T-helper 2 cell treated with Interferon-gamma antibody and Interleukin-4, amounts not matched to agents 100 ng/mL and 5 ng/mL, for 36 hours (primary cell): ENCODE results near the gene NPDC1. TPM values are rescaled to one million over a fixed set of nuclear protein-coding genes. Genes with fewer than 3 reads are reported as not detected.

Source experiments
- intact Hi-C: fragments of 100-400 bp; cut with micrococcal nuclease; formaldehyde crosslinking; loops from one replicate; pipeline ENCODE4 v1.15.1; 2023
- total RNA-seq: library from RNA; stranded (reverse); gene quantifications from 2 replicates; pipeline ENCODE4 v1.2.3, GENCODE V29; 2022

The NPDC1 gene
- total RNA-seq, 1 donor from 2014 or later, result 17.0 TPM

DNA sequence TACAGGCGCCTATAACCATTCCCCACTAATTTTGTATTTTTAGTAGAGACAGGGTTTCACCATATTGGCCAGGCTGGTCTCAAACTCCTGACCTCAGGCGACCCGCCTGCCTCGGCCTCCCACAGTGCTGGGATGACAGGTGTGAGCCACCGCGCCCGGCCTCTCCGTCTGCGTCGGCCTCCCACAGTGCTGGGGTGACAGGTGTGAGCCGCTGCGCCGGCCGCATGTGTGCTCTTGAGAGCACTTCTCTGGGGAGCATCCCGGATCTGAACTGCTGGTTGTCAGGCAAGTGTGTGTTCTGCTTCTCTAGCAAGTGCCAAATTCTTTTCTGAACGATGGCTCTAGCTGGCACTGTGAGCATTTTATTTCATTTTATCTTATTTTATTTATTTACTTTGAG is 11.6 kb upstream of the NPDC1 start:
- intact Hi-C loops, result no loop called here

DNA sequence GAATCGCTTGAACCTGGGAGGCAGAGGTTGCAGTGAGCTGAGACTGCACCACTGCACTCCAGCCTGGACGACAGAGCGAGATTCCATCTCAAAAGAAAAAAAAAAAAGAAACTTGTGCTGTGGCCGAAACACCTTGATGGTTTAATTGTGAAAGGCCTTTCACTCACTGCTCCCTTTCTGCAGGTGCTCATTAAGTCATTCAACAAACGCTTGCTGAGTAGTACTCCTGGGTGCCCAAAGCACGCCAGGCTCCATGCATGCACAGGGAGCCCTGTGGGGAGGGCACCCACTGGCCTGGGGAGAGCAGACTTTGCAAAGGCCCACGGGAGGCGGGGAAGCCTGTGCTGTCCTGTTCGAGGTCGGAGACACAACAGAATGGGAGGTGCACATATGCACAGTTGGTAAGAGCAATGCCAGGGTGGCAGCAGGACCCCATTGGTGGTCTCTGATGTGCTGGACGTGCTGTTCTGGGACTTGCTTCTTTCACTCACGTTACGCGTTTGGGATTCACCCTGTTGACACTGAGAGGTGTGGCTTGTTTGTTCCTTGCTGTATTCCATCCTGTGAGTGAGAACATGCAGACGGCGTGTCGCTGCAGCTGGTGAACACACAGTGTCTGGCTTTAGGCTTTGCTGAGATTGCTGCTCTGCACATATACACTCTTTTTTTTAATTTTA is 10.9 kb upstream of the NPDC1 start:
- intact Hi-C loops, result no loop called here

DNA sequence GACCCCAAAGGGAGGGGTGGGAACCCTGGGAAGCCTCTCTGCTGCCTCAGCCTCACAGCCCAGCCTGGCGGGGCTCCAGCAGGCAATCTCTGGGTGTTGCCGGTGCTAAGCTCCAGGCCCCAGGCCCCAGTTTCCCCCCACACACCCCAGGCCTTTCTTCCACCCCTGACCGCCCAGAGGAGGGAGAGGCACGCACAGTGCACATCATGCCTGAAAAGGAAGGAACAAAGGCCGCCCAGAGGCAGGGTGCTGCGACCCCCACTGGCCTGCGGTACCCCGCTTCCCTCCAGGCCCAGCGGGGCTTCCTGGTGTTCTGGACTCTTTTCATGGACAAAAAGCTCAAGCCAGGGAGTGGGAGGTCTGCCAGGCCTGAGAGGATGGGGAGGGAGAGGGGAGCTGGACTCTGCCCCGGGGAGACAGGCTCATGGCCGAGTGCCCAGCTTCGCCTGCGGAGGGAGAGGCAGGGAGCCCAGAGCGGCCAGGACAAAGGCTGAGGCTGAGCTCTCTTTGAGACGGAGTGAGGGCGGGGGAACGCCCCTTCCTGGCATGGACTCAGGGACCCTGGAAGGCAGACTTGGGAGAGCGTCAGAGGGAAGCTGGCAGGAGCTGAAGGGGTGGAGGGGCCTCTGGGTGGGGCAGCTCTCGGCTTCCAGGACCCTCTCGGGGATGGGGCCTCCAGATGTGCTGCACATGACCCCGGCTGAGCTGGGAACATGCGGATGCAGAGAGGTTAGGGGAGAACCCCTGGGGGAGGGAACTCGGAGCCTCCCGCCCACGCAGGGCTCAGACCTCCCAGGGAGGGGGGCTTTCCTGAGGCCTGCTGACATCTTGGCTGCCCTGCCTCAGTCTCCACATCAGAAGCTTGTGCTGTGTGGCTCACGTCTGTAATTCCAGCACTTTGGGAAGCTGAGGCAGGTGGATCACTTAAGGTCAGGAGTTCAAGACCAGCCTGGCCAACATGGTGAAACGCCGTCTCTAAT is 9.7 kb upstream of the NPDC1 start:
- intact Hi-C loops, result no loop called here

DNA sequence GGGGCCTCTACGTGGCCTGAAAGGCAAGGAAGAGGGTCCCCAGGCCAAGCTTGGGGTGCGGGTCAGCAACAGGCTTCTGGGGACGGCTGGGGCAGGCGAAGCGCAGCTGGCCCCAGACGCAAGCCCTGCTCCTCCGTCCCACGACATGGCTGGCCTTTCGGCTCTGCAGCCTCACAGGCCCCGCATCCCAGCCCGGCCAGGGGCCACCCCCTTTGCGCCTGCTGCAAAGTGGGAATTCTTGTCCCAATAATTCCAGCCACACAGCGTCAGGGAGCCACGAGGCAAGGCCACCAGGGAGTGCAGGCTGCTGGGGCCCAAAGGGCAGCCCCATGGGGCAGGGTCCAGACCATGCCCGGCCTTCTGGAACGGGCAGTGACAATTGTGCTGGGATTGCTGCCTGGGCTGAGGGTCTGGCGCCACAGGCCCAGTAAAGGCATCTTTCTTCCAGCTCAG is 9.0 kb upstream of the NPDC1 start:
- intact Hi-C loops, result no loop called here

DNA sequence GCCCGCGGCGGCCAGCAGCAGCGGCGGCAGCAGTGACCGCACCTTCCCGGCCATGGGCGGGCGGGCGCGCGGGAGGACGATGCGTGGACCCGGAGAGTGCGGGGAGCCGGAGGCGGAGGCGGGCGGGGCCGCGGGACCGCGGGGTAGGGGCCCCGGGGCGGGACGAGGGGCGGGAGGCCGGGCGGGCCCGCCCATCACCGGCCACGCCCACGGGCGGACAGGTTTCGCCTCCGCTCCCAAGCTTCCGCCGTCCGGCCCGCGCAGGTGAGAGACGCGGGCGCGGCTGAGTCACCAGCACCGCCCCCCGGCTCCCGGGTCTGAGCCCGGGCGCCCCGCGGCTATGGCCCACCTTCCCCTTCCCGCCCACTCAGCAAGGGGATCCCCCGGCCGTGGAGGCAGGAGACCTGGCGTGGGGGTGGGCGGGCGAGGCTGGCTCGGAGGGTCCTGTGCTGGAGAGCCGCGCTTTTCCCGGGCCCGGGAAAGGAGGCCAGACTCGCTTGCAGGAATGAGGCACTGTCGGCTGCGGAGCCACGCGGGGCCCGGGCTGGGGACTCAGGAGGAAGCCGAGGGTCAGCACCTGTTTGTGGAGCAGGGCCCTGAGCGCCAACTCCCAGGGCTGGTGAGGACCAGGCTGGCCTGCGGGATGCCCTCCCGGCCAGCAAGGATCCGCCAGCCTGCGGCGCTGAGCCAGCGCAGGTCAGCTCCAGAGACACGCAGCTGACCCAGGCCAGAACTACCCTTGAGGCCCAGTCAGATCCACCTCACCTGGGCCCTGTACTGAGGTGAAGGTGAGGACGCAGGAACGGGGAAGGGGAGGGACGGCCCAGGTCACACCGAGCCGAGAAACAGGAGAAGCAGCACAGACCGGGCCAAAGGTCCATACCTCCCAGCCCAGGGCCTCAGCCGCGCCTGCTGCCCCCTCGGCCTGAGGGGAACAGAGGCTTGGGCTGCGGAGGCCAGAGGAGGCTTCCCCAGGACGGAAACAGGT is 8.3 kb upstream of the NPDC1 start, which contains the start of gene ENTPD2:
ENTPD2 (minus strand) TSS at position 118 of the 988 bp plus-strand sequence; CDS start at position 54, 64 bp downstream.
- intact Hi-C loops, result no loop called here

DNA sequence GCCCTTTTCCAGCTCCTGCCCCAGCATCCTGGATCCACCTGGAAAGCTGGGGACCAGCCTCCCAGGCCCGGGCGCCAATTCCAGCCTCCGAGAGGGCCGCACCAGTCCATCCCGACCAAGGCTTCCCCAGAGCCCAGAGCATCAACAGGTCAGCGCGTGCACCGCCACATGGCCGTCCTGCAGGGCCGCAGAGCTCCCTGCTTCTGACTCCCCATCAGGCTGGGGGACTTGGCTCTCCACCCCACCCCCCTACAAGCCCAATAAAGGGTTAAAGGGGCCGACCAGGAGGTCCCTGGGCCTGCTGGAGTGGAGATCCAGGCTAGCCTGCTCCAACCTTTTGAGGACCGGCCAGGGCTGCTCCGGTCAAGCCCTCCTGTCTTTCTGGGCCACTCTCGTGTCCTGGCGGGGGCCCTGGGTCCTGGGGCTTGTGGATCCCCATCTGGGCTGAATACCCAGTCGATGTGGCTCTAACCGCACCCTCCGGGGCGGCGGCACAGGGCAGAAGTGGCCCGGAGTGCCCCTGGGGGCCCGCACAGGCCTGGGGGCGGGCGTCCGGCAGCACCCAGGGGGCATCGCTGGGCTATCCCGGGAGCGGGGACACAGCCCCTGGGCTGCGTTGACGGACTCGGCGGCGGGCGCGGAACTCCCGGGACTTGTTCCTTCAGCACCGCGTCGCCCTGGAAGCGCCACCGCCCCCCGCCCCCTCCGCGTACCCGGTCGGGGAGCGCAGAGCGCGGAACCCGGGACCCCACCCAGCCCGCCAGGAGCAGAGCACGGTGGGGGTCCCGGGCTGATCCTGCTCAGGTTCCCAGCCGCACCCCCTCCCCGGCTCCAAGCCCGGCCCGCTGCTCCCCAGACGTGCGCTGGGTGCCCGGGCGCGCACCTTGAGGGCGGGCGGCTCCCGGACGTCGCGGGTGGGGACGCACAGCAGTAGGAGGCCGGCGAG is 7.3 kb upstream of the NPDC1 start:
- intact Hi-C loops, result no loop called here

DNA sequence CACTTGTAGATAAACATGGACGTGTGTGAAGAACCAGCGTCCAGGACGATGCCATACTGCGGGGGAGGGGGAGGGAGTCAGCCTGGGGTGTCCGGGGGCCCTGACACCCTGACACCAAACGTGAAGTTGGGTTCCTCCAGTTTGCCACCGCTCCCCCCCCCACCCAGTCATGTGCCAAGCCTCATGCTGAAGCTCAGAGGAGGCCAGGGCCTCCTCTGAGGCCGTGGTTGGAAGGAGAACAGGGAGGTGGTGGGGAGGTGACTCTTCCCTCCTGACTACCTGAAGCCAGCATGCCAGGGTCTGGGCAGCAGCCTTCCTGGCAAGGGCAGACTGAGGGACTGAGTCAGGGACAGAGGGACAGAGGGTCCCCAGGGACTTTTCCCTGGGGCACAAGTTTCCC is 6.3 kb upstream of the NPDC1 start:
- intact Hi-C loops, result no loop called here

DNA sequence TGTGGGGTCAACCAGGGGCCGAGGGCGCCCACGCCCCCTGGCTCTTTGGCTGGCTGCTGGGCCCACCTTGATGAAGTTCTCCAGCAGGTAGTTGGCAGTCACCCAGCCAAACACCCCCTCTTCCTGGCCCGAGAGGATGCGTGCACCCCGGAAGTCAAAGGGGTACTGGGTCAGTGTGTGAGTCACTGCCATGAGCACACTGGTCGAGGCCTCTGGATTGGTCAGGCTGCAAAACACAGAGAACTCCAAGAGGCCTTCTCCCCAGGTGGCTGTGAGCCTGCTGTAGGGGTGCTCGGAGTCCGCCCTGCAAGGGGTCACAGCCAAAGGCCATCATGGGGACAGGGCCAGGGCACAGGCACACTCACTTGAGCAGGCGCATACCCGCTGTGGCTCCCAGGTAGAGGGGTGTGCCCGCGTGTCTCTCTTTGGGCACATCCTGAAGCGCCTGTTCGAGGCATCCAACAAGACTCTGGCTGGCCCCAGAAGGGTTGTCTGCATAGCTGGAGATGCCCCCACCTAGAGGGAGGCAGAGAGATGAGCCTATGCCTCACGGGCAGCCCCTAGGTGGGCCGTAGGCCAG is 5.3 kb upstream of the NPDC1 start:
- intact Hi-C loops, result no loop called here

DNA sequence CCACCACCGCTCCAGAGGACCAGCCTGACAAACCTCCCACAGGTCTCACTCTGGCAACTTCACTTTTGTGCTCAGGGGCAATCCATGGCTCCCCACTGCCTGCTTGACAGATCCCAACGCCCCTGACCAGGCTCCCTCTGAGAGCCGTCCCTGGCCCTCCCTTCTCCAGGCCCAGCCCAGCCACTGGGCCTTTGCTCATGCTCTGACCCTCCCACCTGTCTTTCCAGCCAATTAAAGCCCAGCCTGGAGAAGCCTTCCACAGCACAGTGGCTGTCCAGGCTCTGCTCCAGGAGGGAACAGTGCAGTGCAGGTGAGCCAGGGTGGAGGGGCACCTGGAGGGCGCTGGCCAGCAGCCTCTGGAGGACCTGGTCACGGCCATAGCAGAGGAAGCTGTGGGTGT is 4.6 kb upstream of the NPDC1 start:
- intact Hi-C loops, result no loop called here

DNA sequence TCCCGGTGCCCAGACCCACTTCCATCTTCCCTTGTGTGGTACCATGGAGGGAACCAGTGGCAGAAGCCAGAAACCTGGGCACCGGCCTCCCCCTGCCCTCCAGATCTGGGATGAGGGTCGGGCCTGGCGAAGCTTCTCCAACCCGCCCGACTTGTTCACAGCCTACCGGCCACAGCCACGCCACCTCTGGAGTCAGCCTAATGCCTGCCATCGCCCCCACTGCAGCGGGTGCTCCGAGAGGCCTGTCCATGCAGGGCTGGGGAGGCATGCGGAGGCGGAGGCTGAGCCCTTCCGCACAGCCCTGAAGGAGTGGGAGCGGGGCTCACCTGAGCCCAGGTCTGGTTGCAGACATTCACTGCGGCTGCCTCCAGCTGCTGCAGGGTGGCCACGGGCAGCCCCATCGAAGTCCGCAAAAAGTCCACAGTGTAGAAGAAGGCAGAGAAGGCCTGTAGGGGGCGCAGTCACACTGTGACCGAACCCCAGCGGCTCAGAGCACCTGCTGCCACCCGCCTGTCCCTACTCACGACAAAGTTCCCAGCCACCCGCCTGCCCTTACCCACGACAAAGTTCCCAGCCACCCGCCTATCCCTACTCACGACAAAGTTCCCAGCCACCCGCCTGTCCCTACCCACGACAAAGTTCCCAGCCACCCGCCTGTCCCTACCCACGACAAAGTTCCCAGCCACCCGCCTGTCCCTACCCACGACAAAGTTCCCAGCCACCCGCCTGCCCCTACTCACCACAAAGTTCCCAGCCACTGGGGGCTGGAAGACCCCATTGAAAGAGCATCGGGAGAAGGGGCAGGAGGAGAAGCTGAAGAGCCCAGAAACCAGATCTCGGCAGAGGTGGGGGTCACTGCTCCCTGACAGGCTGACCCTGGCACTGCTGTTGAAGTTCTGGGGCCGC is 3.8 kb upstream of the NPDC1 start:
- intact Hi-C loops, result loop anchor here (5.0 kb wide), 1 partner anchor 202 kb away; the partner anchor contains the start of gene PHPT1

DNA sequence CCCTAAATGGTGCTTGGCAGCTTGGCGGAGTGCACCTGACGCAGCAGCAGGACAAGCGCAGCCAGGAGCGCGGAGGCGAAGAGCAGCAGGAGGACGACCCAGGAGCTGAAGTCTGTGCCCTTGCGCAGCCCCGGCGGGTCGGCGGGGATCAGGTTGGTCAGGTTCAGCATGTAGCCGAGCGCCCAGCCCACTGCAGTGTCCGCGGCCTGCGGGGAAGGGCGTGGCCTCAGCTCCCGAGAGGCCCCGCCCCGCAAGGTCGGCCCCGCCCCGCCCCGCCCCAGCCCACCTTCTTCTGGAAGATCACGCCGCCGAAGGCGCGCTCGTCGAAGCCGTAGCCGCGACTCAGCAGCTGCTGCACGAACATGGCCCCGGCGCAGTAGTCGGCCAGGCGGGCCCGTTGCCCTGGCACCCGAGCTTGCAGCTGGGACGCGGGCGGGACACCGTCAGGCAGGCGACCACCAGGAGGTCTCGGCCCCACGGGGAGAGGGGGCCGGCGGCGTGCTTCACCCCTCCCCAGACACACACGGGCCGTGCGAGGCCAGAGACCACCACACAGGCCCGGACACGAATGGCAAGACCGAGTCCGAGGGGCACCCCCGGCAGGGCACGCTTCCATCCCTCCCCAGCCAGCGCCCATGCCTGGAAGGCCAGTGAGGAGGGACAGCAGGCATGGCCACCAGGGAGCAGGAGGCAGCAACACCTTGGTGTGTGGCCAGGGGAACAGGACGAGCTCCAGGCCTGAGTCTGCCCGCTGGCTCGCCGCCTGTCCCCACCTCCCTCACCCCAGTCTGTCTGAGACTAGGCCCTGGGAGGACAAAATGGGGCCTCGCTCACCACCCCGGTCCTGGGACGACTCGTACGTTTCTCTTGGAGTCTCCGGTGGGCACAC is 2.9 kb upstream of the NPDC1 start:
- intact Hi-C loops, result loop anchor here (5.0 kb wide), 1 partner anchor 202 kb away; the partner anchor contains the start of gene PHPT1

DNA sequence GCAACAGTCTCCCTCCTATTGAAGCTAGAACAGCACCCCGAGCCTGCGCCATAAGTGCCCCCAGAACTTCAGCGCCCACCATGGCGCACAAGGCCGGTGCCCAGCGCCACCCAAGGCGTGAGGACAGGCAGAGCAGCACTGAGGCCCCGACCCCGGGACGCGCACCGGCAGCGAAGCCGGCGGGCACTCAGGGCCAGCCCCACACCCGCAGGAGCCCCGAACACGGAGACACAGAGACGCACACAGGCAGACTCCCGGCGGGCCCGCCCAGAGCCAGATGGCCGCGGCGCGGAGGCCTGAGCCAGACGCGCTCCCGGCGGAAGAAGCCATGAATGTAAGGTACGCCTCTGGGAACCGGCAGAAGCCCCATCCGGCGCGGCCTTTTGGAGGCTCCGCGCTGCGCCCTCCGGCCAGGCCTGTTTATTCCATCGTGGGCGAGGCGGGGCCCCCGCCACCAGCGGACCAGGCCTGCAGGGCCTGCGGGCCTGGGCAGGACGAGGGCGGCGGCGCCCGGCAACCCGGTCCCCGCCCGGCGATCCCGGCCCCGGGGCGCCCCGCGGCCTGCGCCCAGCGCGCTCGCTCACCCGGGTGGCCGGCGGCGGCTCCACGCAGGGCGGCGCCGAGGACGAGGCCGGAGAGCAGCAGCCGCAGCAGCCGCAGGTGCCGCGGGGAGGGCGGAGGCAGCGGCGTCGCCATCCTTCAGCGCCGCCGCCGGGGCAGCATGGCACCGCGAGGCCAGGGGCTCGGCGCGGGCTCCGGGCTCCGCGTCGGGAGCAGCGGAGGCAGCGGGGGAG is 486 bp downstream of the NPDC1 start:
- intact Hi-C loops, result loop anchor here (2.0 to 5.0 kb wide), 2 partner anchors 21 to 198 kb away; partner anchors contain the start of gene PHPT1

DNA sequence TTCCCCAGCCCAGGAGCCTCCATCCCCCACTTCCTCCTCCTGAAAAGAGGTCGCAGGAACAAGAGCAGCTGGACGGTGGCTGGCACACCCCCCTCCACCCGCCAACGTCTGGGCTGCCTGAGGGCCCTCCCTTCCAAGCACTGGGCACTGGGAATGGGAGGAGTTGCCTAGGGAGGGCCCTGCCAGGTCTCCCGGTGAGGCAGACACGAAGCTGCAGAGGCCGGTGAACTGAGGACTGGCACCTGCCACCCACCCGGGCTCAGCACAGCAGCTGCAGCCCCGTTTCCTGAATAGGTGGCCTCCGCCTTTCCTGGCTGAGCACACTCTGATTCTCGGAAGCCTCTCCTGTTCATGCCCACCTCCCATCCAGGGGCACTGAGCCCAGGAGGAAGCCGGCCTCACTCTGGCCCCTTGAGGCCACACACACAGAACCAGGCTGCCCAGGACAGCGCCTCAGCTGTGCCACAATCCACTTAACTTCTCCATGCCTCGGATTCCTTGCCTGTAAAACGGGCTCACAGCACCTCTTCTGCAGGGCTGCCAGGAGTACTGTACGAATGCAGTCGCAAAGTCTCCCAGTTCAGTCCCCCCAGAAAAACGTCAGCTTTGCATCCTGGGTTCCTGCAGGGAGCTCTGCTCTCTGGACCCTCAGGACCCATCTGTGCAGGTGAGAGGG is 1.3 kb downstream of the NPDC1 start:
- intact Hi-C loops, result loop anchor here (5.0 kb wide), 1 partner anchor 197 kb away; the partner anchor contains the start of gene PHPT1

DNA sequence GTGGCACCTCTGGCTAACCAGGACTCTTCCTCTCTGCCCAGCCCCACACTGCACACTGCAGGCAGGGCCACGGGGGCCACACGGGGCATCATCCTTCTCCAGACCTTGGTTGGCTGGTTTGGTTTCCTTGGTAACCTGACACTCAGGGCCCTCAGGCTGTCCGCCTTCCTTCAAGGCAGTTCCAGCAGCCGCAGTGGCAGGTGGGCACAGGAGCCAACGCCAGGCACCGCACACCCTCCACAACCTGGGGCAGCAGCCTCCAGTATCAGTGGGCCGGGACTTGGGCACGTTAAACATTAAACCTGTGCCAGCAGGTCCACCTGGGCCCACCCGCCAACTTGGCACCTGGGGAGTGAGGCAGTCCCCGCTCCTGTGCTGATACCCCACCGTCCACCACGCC is 1.9 kb downstream of the NPDC1 start:
- intact Hi-C loops, result no loop called here

DNA sequence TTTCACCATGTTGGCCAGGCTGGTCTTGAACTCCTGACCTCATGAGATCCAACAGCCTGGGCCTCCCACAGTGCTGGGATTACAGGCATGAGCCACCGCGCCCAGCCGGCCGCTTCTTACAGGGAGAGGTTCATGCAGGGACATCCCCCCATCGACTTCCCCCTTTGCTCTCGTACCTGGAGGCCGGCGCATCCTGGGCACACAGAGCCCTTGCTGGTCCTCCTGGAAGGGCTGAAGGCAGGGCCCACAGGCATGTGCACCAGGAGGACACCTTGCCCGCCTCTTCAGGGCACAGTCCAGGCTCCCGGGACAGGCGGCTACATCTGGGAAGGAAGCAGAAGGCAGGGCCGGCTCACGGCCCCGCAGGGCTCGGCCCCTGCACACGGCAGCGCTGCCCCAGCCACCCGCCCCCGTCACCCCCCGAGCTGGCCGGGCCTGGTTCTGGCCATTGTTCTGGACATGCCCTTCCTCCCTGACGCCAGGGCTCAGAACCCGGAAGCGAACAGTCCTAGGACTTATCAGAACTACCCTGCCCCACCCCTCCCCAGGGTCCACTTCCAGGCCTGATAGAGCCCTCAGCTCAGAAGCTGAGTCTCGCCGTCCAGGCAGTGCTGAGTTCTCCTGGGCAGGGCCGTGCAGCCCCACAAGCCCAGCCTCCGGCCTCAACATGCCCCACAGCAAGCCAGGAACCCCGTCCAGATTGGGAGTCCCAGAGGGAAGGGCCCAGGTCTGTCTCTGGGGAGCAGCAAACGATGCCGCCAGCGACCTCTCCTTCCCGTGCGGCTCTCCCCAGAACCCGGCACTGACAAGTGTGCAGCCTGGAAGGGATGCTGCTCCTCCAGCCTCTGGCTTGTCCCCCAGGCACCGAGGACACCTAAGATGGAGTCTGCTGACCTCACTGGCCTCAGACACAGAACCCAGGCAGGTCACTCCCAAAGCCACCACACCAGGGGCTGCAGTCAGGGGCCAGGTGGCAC is 2.9 kb downstream of the NPDC1 start:
- intact Hi-C loops, result no loop called here
